Endothelial cell (in vitro differentiated cells): Measurements from ENCODE around the gene WSCD2. TPM values are rescaled to one million over a fixed set of nuclear protein-coding genes. Genes with fewer than 3 reads are reported as not detected.

ENCODE experiments used
- DNase-seq: peaks from one replicate; pipeline ENCODE4 v3.0.0; 2021; ENCODE audit warnings: low spot score
- H3K27ac Mint-ChIP-seq: one replicate; pipeline ENCODE4 v1.8.0; 2021; ENCODE audit warnings: mixed read lengths, inconsistent platforms; ENCODE audit not compliant: unreplicated experiment
- H3K27me3 Mint-ChIP-seq: one replicate; pipeline ENCODE4 v1.8.0; 2021; ENCODE audit warnings: mild to moderate bottlenecking, moderate library complexity, mixed read lengths, inconsistent platforms; ENCODE audit not compliant: unreplicated experiment
- H3K36me3 Mint-ChIP-seq: one replicate; pipeline ENCODE4 v1.8.0; 2021; ENCODE audit warnings: mild to moderate bottlenecking, low read depth, mixed read lengths, inconsistent platforms; ENCODE audit not compliant: unreplicated experiment
- H3K4me1 Mint-ChIP-seq: one replicate; pipeline ENCODE4 v1.8.0; 2021; ENCODE audit warnings: mild to moderate bottlenecking, mixed read lengths, inconsistent platforms; ENCODE audit not compliant: unreplicated experiment
- H3K4me3 Mint-ChIP-seq: one replicate; pipeline ENCODE4 v1.8.0; 2021; ENCODE audit warnings: mild to moderate bottlenecking, mixed read lengths, inconsistent platforms; ENCODE audit not compliant: unreplicated experiment
- H3K9me3 Mint-ChIP-seq: one replicate; pipeline ENCODE4 v1.8.0; 2021; ENCODE audit warnings: mixed read lengths, inconsistent platforms; ENCODE audit not compliant: unreplicated experiment
- CTCF ChIP-seq: fragments of 200-600 bp; sonication (generic); IDR thresholded peaks from one replicate; pipeline ENCODE4 v1.5.0; 2021; ENCODE audit warnings: antibody characterized with exemption; ENCODE audit not compliant: unreplicated experiment
- total RNA-seq: library from RNA; stranded (reverse); fragmentation: NEBNext Ultra II Directional; extraction: Animal tissue kit (Norgen Biotek cat#: 25700); gene quantifications from one replicate; pipeline ENCODE4 v1.2.1, GENCODE V29; 2021; ENCODE audit not compliant: unreplicated experiment

WSCD2 gene
- total RNA-seq, 1 donor from 2014 or later: not detected

DNA sequence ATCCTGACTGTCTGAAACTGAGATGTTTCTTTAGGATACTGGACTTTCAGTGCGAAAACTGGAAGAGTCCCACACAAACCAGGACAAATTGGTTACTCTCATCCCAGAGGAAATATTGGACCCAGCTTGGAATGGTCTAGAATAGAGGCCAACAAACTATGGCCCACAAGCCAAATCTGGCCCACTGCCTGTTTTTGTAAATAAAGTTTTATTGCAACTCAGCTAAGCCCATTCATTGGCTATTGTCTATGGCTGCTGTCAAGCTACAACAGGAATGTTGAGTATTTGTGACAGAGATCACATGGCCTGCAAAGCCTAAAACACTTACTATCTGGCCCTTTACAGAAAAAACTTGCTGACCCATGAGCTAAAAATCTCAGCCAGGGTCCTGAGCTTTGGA, 6.5 kb downstream of the WSCD2 start:
- Mint-ChIP-seq H3K27me3 (peaks cover 2% of the 10 kb centered on the region), H3K9me3 (no peaks in the 10 kb centered on the region), H3K4me1 (no peaks in the 10 kb centered on the region), H3K36me3 (no peaks in the 10 kb centered on the region), H3K4me3 (no peak overlapping the region), H3K27ac (no peak overlapping the region)
- TF ChIP-seq CTCF: no peak
- no peak for DNase-seq

DNA sequence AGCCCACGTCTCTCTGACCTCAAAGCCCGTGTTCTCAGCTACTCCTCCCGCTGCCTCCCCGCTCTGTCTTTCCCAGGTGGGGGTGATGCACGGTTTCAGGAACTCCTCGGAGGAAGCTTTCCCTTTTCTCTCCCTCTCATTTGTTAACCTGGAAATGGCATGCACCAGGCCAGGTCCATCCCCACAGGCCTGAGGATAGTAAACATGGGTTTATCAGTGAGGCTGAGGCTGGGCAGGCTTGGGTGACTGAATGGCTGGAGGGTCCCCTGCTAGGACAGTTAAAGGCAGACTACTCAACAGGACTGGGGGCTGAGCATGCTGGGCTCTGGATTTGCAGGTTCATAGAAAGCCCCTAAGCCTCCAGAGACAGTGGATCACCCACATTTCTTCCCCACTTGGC, 7.6 kb downstream of the WSCD2 start:
- Mint-ChIP-seq H3K4me1 (no peaks in the 10 kb centered on the region), H3K4me3 (no peak overlapping the region), H3K27ac (no peak overlapping the region), H3K36me3 (no peaks in the 10 kb centered on the region), H3K27me3 (peaks cover 2% of the 10 kb centered on the region), H3K9me3 (no peaks in the 10 kb centered on the region)
- DNase-seq: no peak
- TF ChIP-seq CTCF: no peak

DNA sequence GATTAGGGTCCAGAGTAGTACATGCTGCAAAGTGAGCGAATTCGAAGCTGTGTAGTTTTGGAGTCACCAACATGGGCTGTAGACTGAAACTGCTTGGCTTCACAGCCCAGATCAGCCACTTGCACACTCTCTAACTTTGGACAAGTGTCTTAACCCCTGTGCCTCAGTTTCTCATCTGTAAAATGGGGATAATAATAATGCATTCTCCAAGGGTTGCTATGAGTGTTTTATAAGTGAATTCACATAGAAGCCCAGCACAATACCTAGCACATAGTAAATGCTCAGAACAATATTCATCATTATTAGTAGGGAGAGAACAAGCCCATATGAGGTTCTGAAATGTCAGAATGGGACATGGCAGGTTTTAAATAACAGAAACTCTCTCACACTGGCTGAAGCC, 10.4 kb downstream of the WSCD2 start:
- H3K27ac Mint-ChIP-seq: no peak overlapping the region
- no peak for DNase-seq
- TF ChIP-seq CTCF: no peak
- H3K9me3 Mint-ChIP-seq: no peaks in the 10 kb centered on the region
- H3K27me3 Mint-ChIP-seq: no peaks in the 10 kb centered on the region
- H3K36me3 Mint-ChIP-seq: no peaks in the 10 kb centered on the region
- no peak overlapping the region for H3K4me3 Mint-ChIP-seq
- no peaks in the 10 kb centered on the region for H3K4me1 Mint-ChIP-seq

DNA sequence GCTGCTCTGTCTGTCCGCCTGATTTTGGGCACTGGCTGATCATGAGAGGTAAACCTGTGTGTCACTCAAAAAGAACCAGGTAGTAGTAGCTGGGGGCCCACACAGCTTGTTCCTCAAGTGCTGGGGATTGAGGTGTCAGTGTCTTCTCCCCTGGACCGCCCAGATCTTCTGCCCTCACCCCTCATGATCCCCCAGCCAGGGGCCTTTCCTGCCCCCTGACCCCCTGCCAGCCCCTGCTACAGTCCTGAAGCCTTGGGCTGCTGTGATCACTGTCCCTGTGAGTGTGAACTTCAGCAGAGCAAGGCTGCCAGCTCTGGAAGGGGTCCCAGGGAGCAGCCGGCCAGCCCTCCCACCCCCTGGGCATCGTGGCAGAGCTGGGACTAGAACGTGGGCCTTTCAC, 11.4 kb downstream of the WSCD2 start:
- Mint-ChIP-seq H3K4me3 (no peak overlapping the region), H3K4me1 (no peaks in the 10 kb centered on the region), H3K27me3 (peaks cover 1% of the 10 kb centered on the region), H3K9me3 (no peaks in the 10 kb centered on the region), H3K27ac (no peak overlapping the region), H3K36me3 (no peaks in the 10 kb centered on the region)
- TF ChIP-seq CTCF: no peak
- no peak for DNase-seq

GRCh38 chr12:108141600-108142130, 12.6 kb downstream of the WSCD2 start:
- no peak for TF ChIP-seq CTCF
- Mint-ChIP-seq H3K4me3 (no peak overlapping the region), H3K27me3 (peaks cover 1% of the 10 kb centered on the region), H3K4me1 (no peaks in the 10 kb centered on the region), H3K9me3 (no peaks in the 10 kb centered on the region), H3K27ac (no peak overlapping the region), H3K36me3 (no peaks in the 10 kb centered on the region)
- DNase-seq: no peak
